ENCODE results near the gene CERS4.

The CERS4 gene

GRCh38 chr19:8253678-8254077, 44.5 kb downstream of the CERS4 start:
- Histone ChIP-seq H3K27ac (ENCODE audit: low read length) (no peak overlapping the region), H3K27me3 (ENCODE audit: low read depth, low read length) (no peaks in the 10 kb centered on the region), H2AFZ (ENCODE audit: low read depth, low read length) (no peak overlapping the region), H3K4me2 (ENCODE audit: low read length) (no peak overlapping the region), H4K20me1 (ENCODE audit: insufficient read depth, low read length) (no peaks in the 10 kb centered on the region), H3K36me3 (replicated peaks; ENCODE audit: low read depth, low read length) (no peaks in the 10 kb centered on the region), H3K9ac (ENCODE audit: low read length) (no peak overlapping the region), H3K4me1 (ENCODE audit: low read length) (no peaks in the 10 kb centered on the region), H3K79me2 (ENCODE audit: low read length) (no peaks in the 10 kb centered on the region), H3K9me3 (ENCODE audit: insufficient read depth, low read length) (no peaks in the 10 kb centered on the region), H3K4me3 (ENCODE audit: low read length) (no peak overlapping the region)
- TF ChIP-seq EZH2phosphoT487 (IDR thresholded peaks at IDR 0.05; ENCODE audit: low read depth) = no peak
- TF ChIP-seq CTCF (IDR thresholded peaks at IDR 0.05; ENCODE audit: low read depth, low read length) = no peak

GRCh38 chr19:8254286-8255001, 45.3 kb downstream of the CERS4 start:
- Histone ChIP-seq H3K4me1 (ENCODE audit: low read length) (no peaks in the 10 kb centered on the region), H3K36me3 (replicated peaks; ENCODE audit: low read depth, low read length) (no peaks in the 10 kb centered on the region), H3K9ac (ENCODE audit: low read length) (no peak overlapping the region), H3K79me2 (ENCODE audit: low read length) (no peaks in the 10 kb centered on the region), H3K4me2 (ENCODE audit: low read length) (no peak overlapping the region), H3K27me3 (ENCODE audit: low read depth, low read length) (no peaks in the 10 kb centered on the region), H3K4me3 (ENCODE audit: low read length) (no peak overlapping the region), H4K20me1 (ENCODE audit: insufficient read depth, low read length) (no peaks in the 10 kb centered on the region), H2AFZ (ENCODE audit: low read depth, low read length) (no peak overlapping the region), H3K9me3 (ENCODE audit: insufficient read depth, low read length) (no peaks in the 10 kb centered on the region), H3K27ac (ENCODE audit: low read length) (no peak overlapping the region)
- TF ChIP-seq EZH2phosphoT487 (IDR thresholded peaks at IDR 0.05; ENCODE audit: low read depth) = no peak
- TF ChIP-seq CTCF (IDR thresholded peaks at IDR 0.05; ENCODE audit: low read depth, low read length) = no peak

GRCh38 chr19:8255426-8256125, 46.4 kb downstream of the CERS4 start:
- no peaks in the 10 kb centered on the region for H3K79me2 ChIP-seq (ENCODE audit: low read length)
- no peaks in the 10 kb centered on the region for H4K20me1 ChIP-seq (ENCODE audit: insufficient read depth, low read length)
- H3K4me3 ChIP-seq (ENCODE audit: low read length) = no peak overlapping the region
- TF ChIP-seq CTCF (IDR thresholded peaks at IDR 0.05; ENCODE audit: low read depth, low read length) (no peak), EZH2phosphoT487 (IDR thresholded peaks at IDR 0.05; ENCODE audit: low read depth) (no peak)
- H3K36me3 ChIP-seq (replicated peaks; ENCODE audit: low read depth, low read length) = no peaks in the 10 kb centered on the region
- no peak overlapping the region for H3K9ac ChIP-seq (ENCODE audit: low read length)
- no peak overlapping the region for H2AFZ ChIP-seq (ENCODE audit: low read depth, low read length)
- H3K27ac ChIP-seq (ENCODE audit: low read length) = no peak overlapping the region
- H3K9me3 ChIP-seq (ENCODE audit: insufficient read depth, low read length) = no peaks in the 10 kb centered on the region
- no peaks in the 10 kb centered on the region for H3K27me3 ChIP-seq (ENCODE audit: low read depth, low read length)
- H3K4me1 ChIP-seq (ENCODE audit: low read length) = no peaks in the 10 kb centered on the region
- no peak overlapping the region for H3K4me2 ChIP-seq (ENCODE audit: low read length)

- H3K27ac ChIP-seq (ENCODE audit: low read length) = no peak overlapping the region
- no peak for TF ChIP-seq CTCF (IDR thresholded peaks at IDR 0.05; ENCODE audit: low read depth, low read length)
- TF ChIP-seq EZH2phosphoT487 (IDR thresholded peaks at IDR 0.05; ENCODE audit: low read depth) = no peak
- no peaks in the 10 kb centered on the region for H3K4me1 ChIP-seq (ENCODE audit: low read length)
- no peak overlapping the region for H3K4me2 ChIP-seq (ENCODE audit: low read length)
- H3K9ac ChIP-seq (ENCODE audit: low read length) = no peak overlapping the region
- no peaks in the 10 kb centered on the region for H3K36me3 ChIP-seq (replicated peaks; ENCODE audit: low read depth, low read length)
- no peak overlapping the region for H2AFZ ChIP-seq (ENCODE audit: low read depth, low read length)
- no peak overlapping the region for H3K4me3 ChIP-seq (ENCODE audit: low read length)
- H3K27me3 ChIP-seq (ENCODE audit: low read depth, low read length) = no peaks in the 10 kb centered on the region
- H3K9me3 ChIP-seq (ENCODE audit: insufficient read depth, low read length) = no peaks in the 10 kb centered on the region
- no peaks in the 10 kb centered on the region for H3K79me2 ChIP-seq (ENCODE audit: low read length)
- H4K20me1 ChIP-seq (ENCODE audit: insufficient read depth, low read length) = no peaks in the 10 kb centered on the region
Measured at GRCh38 chr19:8256276-8257051, 47.3 kb downstream of the CERS4 start.
